NB4 (cell line): ENCODE data around the gene SLC35F1.

Source experiments
- DNase-seq: peaks from one replicate; pipeline ENCODE4 v3.0.0; 2010; ENCODE audit warnings: low read depth
- H3K4me3 ChIP-seq: one replicate; pipeline ENCODE4 v1.5.1; 2011; ENCODE audit warnings: mild to moderate bottlenecking, low read depth, low read length, moderate library complexity
- CTCF ChIP-seq: IDR thresholded peaks from one replicate; pipeline ENCODE4 v1.5.1; 2012; ENCODE audit warnings: low read depth, low read length
- MAX ChIP-seq: IDR thresholded peaks from 2 replicates; pipeline ENCODE4 v1.6.1; 2011; ENCODE audit warnings: low read depth, low read length
- MYC ChIP-seq: IDR thresholded peaks from 2 replicates; pipeline ENCODE4 v1.6.1; 2011; ENCODE audit warnings: low read depth, low read length
- POLR2A ChIP-seq: IDR thresholded peaks from 2 replicates; pipeline ENCODE4 v1.6.1; 2011; ENCODE audit warnings: mild to moderate bottlenecking; ENCODE audit not compliant: insufficient read length; ENCODE audit errors: extremely low read depth

SLC35F1 gene

DNA sequence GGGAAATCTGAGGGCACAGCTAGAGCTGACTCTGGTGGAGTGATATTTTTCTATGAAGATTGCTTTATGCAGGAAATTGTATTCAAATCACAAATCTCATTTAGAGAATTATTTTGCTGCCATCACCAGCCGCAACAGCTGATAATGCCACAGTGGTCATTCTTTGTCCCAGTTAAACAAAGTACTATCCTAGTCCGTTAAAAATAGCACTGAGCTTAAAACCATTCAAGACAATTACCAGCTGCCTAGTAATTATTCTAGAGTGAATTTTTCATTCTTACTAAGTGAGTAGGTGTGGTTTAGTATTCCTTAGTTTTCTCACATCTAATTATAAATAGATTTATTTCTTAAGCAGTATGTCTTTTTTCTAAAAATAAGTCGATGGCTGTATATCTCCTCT is 190.5 kb downstream of the SLC35F1 start:
- DNase-seq = no peak
- H3K4me3 ChIP-seq = no peak overlapping the region
- TF ChIP-seq POLR2A = no peak
- no peak for TF ChIP-seq MAX
- TF ChIP-seq MYC = no peak
- TF ChIP-seq CTCF = no peak

DNA sequence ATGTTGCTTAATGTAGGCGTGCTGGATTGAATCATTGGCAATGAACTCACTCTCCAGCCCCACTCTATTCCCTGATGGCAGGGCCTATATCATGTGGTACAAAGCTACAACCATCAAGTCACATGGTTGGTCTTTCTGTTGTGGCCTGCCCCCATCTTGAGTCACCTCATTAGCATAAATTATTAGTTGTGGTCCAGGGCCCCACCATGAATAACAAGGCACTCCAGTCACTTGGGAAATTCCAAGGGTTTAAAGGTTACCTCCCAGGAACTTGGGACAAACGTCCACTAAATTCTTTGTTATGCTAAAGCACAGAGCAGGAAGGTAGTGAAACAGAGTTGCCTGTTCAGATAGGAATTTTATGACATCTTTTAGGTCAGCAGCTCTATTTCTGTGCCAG is 193.7 kb downstream of the SLC35F1 start:
- TF ChIP-seq POLR2A = no peak
- no peak for TF ChIP-seq MAX
- no peak for TF ChIP-seq MYC
- no peak for TF ChIP-seq CTCF
- no peak for DNase-seq
- H3K4me3 ChIP-seq = no peak overlapping the region

DNA sequence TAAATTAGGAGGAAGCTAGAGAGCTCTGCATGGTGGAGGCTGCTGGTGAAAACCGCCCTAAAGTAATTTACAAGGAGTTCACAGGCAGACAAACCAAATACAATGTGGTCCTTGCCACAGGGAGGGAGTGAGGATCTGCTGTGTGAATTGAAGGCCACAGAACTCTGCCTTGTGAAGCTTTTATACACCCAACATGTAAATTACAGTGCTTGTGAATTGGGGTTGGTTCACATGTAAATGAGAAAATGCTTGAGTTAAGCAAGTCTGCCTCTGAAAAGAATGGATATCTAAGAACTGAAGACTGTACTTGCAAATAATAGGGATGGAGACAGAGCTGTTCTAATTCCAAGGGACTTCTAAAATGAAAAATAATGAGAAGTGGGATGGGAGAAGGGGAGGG is 194.2 kb downstream of the SLC35F1 start:
- no peak overlapping the region for H3K4me3 ChIP-seq
- no peak for DNase-seq
- TF ChIP-seq POLR2A (no peak), MAX (no peak), CTCF (no peak)

DNA sequence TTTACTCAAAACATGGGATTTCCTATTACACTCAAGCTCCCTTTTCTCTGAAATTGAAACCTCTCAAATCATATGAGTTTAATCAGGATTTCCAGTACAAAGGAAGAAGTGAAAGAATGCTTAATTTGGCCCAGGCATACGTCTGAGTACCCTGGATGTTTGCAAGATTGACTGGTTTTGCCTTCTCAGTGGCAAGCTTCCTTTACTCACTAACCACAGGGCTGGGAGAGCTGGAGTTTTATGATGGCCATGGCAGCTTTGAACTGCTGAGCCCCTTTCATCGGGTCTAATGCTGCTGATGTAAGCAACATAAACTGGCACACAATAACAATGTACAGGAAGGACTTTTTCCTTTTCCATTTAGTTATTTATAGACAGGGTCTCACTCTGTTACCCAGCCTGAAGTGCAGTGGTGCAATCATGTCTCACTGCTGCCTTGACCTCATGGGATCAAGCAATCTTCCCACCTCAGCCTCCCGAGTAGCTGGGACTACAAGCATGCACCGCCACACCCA is 194.8 kb downstream of the SLC35F1 start:
- H3K4me3 ChIP-seq = no peak overlapping the region
- DNase-seq = no peak
- TF ChIP-seq POLR2A (no peak), CTCF (no peak), MAX (no peak), MYC (no peak)

- no peak for DNase-seq
- no peak overlapping the region for H3K4me3 ChIP-seq
- TF ChIP-seq MAX (no peak), CTCF (no peak), POLR2A (no peak), MYC (no peak)
Observed at GRCh38 chr6:118102401-118102800, 195.3 kb downstream of the SLC35F1 start.
